Measurements from ENCODE around the gene SNX22.

- TF ChIP-seq CTCF (IDR thresholded peaks at IDR 0.05) (no peak), POLR2A (IDR thresholded peaks at IDR 0.05) (no peak)
Measured at GRCh38 chr15:64141798-64142512, 9.6 kb upstream of the SNX22 start.

Data from lower leg skin (tissue), 3 donors.